ENCODE data around the gene CTNNBL1. TPM values are rescaled to one million over a fixed set of nuclear protein-coding genes. Genes with fewer than 3 reads are reported as not detected.
"Not testable (repeated sequence)": the region's sequence is repeated elsewhere in the genome, so short reads cannot be mapped to it uniquely, and the experiment has no call there.

CTNNBL1 gene
- total RNA-seq, 1 experiment from 2014 or later = 64.4 TPM

DNA sequence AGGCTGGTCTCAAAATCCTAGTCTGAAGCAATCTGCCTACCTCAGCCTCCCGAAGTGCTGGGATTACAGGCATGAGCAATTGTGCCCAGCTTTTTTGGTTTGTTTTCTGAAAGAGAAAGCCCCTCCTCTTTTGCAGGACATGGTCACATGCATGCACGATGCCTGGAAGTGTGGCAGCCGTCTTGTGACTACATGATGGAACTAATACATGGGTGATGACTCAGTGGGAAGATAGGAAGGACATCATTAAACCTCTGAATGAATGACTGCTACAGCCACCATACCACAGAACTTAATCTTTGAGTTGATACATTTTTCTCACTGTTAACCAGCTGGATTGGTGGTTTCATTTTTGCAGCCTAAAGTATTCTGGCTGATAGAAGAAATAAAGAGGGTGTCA lies 13.4 kb upstream of the CTNNBL1 start:
- CTCF ChIA-PET = no interaction called here
- H3K36me3 Mint-ChIP-seq = no peaks in the 10 kb centered on the region
- no peak for TF ChIP-seq ZNF138 (CRISPR knock-in tag; conservative IDR thresholded peaks at IDR 0.05)
- TF ChIP-seq, protein P1, sequence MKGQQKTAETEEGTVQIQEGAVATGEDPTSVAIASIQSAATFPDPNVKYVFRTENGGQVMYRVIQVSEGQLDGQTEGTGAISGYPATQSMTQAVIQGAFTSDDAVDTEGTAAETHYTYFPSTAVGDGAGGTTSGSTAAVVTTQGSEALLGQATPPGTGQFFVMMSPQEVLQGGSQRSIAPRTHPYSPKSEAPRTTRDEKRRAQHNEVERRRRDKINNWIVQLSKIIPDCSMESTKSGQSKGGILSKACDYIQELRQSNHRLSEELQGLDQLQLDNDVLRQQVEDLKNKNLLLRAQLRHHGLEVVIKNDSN (CRISPR knock-in tag; IDR thresholded peaks at IDR 0.05) = no peak
- TF ChIP-seq, protein P2, sequence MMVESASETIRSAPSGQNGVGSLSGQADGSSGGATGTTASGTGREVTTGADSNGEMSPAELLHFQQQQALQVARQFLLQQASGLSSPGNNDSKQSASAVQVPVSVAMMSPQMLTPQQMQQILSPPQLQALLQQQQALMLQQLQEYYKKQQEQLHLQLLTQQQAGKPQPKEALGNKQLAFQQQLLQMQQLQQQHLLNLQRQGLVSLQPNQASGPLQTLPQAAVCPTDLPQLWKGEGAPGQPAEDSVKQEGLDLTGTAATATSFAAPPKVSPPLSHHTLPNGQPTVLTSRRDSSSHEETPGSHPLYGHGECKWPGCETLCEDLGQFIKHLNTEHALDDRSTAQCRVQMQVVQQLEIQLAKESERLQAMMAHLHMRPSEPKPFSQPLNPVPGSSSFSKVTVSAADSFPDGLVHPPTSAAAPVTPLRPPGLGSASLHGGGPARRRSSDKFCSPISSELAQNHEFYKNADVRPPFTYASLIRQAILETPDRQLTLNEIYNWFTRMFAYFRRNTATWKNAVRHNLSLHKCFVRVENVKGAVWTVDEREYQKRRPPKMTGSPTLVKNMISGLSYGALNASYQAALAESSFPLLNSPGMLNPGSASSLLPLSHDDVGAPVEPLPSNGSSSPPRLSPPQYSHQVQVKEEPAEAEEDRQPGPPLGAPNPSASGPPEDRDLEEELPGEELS (CRISPR knock-in tag; IDR thresholded peaks at IDR 0.05) = no peak
- TF ChIP-seq, protein P3, sequence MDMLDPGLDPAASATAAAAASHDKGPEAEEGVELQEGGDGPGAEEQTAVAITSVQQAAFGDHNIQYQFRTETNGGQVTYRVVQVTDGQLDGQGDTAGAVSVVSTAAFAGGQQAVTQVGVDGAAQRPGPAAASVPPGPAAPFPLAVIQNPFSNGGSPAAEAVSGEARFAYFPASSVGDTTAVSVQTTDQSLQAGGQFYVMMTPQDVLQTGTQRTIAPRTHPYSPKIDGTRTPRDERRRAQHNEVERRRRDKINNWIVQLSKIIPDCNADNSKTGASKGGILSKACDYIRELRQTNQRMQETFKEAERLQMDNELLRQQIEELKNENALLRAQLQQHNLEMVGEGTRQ (CRISPR knock-in tag; IDR thresholded peaks at IDR 0.05) = no peak
- TF ChIP-seq, protein P4, sequence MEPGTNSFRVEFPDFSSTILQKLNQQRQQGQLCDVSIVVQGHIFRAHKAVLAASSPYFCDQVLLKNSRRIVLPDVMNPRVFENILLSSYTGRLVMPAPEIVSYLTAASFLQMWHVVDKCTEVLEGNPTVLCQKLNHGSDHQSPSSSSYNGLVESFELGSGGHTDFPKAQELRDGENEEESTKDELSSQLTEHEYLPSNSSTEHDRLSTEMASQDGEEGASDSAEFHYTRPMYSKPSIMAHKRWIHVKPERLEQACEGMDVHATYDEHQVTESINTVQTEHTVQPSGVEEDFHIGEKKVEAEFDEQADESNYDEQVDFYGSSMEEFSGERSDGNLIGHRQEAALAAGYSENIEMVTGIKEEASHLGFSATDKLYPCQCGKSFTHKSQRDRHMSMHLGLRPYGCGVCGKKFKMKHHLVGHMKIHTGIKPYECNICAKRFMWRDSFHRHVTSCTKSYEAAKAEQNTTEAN (CRISPR knock-in tag; IDR thresholded peaks at IDR 0.05) = no peak
- no peak for TF ChIP-seq JUN (CRISPR knock-in tag; IDR thresholded peaks at IDR 0.05)
- no peak for TF ChIP-seq RORB (CRISPR knock-in tag; IDR thresholded peaks at IDR 0.05)
- no peak for TF ChIP-seq KAT7 (CRISPR knock-in tag; IDR thresholded peaks at IDR 0.05; ENCODE audit: borderline replicate concordance)
- no peak for TF ChIP-seq MXD4 (CRISPR knock-in tag; IDR thresholded peaks at IDR 0.05; ENCODE audit: borderline replicate concordance)
- TF ChIP-seq MYBL2 (CRISPR knock-in tag; IDR thresholded peaks at IDR 0.05) = no peak
- TF ChIP-seq, protein P5, sequence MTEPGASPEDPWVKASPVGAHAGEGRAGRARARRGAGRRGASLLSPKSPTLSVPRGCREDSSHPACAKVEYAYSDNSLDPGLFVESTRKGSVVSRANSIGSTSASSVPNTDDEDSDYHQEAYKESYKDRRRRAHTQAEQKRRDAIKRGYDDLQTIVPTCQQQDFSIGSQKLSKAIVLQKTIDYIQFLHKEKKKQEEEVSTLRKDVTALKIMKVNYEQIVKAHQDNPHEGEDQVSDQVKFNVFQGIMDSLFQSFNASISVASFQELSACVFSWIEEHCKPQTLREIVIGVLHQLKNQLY (CRISPR knock-in tag; IDR thresholded peaks at IDR 0.05) = no peak
- no peak for DNase-seq (ENCODE audit: low spot score)
- H3K27me3 Mint-ChIP-seq (ENCODE audit: low read depth) = peaks cover 9% of the 10 kb centered on the region; the same call in 1 of the 2 replicates
- H3K4me1 Mint-ChIP-seq = 0 out of 2 replicates have a peak, but pooled peaks cover 5% of the 10 kb centered on the region
- no peak overlapping the region for H3K4me3 Mint-ChIP-seq
- POLR2A ChIA-PET = no interaction called here
- ATAC-seq = no peak
- no peak overlapping the region for H3K27ac Mint-ChIP-seq
- H3K9me3 Mint-ChIP-seq = no peaks in the 10 kb centered on the region

DNA sequence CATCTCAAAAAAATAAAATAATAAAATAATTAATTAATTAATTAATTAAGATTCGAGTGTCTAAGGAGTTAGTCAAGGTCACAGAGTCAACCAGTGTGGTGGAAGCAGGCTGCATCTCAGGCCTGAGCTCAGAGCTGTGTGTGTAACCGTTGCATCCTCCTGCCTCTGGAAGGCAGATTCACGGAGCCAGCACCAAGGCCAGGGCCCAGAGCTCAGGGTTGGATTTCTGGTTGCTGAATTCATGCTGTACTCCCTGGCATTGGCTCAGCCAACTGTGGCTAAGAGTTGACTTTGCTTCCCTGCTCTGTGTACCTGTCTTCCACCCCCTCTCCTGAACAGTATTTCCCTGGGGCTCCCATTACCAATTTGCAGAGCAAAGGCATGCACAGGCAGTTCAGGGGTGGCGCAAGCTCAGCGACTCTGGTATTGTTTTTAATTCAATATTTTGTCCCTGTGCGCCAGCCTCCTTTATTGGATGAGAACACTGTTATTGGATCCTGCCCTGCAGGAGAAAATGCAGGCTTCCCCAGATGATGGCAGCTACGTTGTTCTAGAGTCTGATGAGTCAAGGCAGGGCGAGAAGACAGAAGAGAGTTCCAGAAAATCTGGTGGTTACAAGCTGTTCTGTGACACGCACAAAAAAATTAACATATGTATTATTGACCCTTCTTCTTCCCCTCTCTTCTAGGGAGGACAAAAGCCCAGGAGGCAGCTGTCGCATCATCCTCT lies 12.3 kb upstream of the CTNNBL1 start:
- ATAC-seq (peak; percentile 59; the same call in 1 of the 2 replicates), DNase-seq (ENCODE audit: low spot score) (peak; percentile 22)
- ChIA-PET CTCF (interaction anchor here (0.9 to 1.4 kb wide), 4 partner anchors 12 to 117 kb away, joined by 4 to 5 read pairs (median 4); no protein-coding TSS in a partner anchor), POLR2A (no interaction called here)
- Mint-ChIP-seq H3K4me1 (0 out of 2 replicates have a peak, but pooled peaks cover 5% of the 10 kb centered on the region), H3K27ac (no peak overlapping the region), H3K27me3 (ENCODE audit: low read depth) (peaks cover 10% of the 10 kb centered on the region; the same call in 1 of the 2 replicates), H3K4me3 (no peak overlapping the region), H3K36me3 (no peaks in the 10 kb centered on the region), H3K9me3 (no peaks in the 10 kb centered on the region)
- TF ChIP-seq, protein P5 (CRISPR knock-in tag; IDR thresholded peaks at IDR 0.05) = no peak
- peak; percentile 57; the same call in 1 of the 2 replicates for TF ChIP-seq HMGA2 (CRISPR knock-in tag; IDR thresholded peaks at IDR 0.05)

DNA sequence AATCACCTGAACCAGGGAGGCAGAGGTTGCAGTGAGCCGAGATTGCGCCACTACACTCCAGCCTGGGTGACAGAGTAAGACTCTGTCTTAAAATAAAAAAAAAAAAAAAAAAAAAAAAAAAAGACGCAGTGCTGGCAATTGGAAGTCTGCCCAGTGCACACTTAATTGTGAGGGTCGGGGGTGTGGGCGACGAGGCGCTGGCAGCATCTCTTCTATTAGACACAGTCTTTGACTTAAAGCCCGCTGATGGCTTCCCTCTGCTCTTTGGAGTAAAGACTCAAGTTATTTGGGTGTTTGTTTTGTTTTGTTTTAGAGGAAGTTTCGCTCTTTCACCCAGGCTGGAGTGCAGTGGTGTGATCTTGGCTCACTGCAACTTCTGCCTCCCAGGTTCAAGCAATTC lies 10.7 kb upstream of the CTNNBL1 start:
- H3K9me3 Mint-ChIP-seq; H3K36me3 Mint-ChIP-seq; H3K4me1 Mint-ChIP-seq; POLR2A ChIA-PET; H3K4me3 Mint-ChIP-seq; ATAC-seq; H3K27ac Mint-ChIP-seq; DNase-seq (ENCODE audit: low spot score): not testable (repeated sequence)
- CTCF ChIA-PET = interaction anchor here (1.3 kb wide), 1 partner anchor 13 kb away, joined by 3 read pairs; no protein-coding TSS in a partner anchor
- H3K27me3 Mint-ChIP-seq (ENCODE audit: low read depth) = peaks cover 17% of the 10 kb centered on the region; the same call in 1 of the 2 replicates
